ENCODE measurements around the gene NXPH4.

The NXPH4 gene

GRCh38 chr12:57220770-57221168, 4.2 kb downstream of the NXPH4 start:
- TF ChIP-seq CTCF (IDR thresholded peaks at IDR 0.05; ENCODE audit: low read depth, low read length), result no peak
- H3K4me3 ChIP-seq (replicated peaks in 1 of 2; ENCODE audit: low read depth in 2 of 2, low read length in 2 of 2), result no peak overlapping the region
- DNase-seq (ENCODE audit: low read depth in 2 of 2), result no peak

DNA sequence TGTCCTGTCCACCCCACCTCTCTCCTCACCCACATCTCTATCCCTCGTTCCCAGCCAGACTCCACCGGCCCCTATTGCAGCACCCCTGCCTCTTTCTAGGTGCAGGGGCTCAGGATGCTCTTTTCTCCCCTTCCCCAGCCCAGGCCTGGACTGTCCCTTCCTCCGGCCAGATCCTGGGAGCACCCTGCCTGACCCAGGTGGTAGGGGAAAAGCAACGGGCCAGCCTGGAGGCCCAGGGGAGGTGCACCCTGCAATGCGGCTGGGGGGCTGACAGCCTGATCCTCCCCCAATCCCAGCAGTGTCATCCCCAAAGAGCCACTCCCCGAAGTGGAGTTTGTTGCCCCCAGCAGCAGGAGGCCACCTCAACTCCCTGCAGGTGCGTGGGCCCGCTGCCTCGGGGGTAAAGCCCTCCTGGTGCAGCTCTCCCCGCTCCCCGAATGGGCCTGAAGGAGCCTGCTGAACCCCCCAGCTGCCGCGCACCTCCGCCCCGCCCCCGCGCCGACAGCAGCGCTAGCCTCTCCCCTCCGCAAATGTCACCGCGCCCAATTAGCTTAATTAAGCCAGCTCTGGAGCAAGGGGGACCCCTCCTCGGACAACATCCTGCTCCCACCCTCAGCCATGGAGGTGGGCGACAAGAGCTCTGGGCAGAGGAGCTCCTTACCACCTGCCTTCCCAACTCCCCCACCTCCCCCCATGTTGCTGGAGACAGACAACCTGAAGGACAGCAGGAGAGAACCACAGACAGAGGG, 4.7 kb downstream of the NXPH4 start:
- H3K4me3 ChIP-seq (replicated peaks in 1 of 2; ENCODE audit: low read depth in 2 of 2, low read length in 2 of 2), result no peak overlapping the region
- TF ChIP-seq CTCF (IDR thresholded peaks at IDR 0.05; ENCODE audit: low read depth, low read length), result no peak
- DNase-seq (ENCODE audit: low read depth in 2 of 2), result no peak

DNA sequence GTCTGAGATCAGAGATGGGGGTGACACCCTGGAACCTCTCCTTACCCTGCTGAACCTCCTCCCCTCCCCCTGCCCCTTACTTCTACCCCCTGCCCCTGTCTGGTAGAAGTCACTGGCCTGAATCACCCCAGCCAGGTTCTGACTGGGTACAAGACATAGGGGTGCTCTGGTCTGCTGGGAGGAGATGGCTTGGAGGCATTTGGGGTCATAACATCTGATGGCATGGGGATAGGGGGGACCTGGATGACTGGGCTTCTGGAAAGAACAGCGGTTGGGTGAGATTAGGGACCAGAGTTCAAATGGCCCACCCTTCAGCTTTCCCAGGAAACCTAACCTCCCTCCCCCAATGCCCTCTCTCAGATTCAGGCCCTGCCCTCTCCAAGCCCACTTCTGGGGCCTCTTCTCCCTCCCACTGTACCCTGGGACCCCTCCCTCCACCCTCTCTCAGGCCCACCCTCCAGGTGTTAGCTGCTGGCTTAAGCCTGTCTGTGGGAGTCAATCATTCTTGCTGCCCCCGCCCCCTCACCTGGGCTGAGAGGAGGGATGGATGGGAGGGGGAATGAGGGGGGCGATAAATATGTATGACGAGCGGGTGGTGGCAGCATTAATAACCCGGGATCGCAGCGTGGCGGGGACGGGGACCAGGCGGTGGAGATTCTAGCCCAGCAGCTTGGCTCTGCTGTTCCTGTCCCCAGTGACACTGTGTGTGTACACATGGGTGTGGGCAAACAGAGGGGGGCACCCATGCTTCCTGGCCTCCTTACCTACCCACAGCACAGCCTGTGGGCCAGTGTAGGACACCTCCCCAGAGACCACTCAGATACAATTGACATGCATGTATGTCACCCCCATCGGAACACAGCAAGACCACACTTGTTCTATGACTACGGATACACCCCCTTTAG, 5.9 kb downstream of the NXPH4 start:
- no peak for DNase-seq (ENCODE audit: low read depth in 2 of 2)
- TF ChIP-seq CTCF (IDR thresholded peaks at IDR 0.05; ENCODE audit: low read depth, low read length), result no peak
- H3K4me3 ChIP-seq (replicated peaks in 1 of 2; ENCODE audit: low read depth in 2 of 2, low read length in 2 of 2), result no peak overlapping the region

DNA sequence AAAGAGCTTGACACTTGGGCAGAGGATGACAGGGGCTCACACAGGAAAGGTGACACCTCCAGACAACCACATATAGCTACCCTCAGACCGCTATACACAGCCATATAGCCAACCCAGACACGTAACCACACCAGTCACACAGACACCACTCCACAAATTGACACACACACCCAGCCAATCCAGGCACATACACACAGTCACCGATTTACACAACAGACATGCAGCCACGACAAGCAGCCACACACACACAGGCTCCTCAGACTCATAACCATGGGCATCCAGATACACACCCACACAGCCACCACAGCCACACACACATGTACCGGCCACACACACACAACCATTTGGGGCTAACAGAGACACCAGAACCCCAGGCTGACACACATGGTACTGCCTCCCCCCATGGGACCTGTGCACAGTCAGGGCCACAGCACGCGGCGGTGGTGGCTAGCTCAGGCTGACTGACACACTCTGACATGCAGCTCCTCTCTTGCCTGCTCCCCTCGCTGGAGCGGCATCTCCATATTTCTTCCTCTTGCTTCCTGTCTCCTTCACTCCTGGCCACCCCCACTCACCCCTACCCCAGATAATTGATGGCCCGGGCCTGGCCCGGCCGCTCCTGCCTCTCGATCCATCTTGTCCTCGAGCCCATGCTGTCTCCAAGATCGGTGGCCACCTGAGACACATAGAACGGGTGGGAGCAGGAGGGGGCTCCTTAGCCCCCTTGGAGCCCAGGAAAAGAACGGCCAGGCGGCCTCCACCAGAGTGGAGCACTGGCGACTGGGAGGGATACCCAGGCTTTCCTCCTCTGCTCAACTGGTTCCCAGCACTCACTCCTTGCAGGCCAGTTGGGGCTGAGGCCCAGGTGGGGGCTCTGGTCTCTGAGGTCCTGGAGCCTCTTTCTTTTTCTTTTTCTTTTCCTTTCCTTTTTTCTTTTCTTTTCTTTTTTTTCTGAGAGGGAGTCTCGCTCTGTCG, 6.9 kb downstream of the NXPH4 start:
- H3K4me3 ChIP-seq (replicated peaks in 1 of 2; ENCODE audit: low read depth in 2 of 2, low read length in 2 of 2), result no peak overlapping the region
- DNase-seq (ENCODE audit: low read depth in 2 of 2), result no peak
- TF ChIP-seq CTCF (IDR thresholded peaks at IDR 0.05; ENCODE audit: low read depth, low read length), result no peak

DNA sequence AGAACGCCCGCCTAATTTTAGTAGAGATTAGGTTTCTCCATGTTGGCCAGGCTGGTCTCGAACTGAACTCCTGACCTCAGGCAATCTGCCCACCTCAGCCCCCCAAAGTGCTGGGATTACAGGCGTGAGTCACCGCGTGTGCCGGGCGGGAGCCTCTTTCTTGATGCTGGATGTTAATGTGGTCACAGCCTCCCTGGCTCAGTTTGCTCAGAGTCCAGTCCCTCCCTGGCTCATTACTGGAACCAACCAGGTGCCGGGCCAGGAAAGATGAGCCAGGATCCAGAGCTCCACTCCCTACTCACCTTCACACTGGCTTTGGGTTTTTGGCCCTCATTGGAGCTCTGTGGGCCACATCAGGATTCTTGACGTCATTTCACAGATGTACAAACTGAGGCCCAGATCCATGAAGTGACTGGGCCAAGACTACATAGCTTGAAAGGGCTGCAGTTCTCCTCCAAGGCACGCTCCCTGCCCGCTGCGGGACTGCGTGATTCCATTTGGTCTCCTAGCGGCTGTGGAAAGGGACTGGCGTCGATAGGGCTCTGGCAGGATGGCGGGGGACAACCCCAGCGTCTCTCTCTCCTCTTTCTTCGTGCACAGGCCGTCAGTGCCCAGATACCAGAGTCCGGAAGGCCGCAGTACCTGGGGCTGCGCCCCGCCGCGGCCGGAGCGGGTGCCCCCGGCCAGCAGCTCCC, 7.8 kb downstream of the NXPH4 start:
- no peak for TF ChIP-seq CTCF (IDR thresholded peaks at IDR 0.05; ENCODE audit: low read depth, low read length)
- no peak overlapping the region for H3K4me3 ChIP-seq (replicated peaks in 1 of 2; ENCODE audit: low read depth in 2 of 2, low read length in 2 of 2)
- no peak for DNase-seq (ENCODE audit: low read depth in 2 of 2)
